Esophagus muscularis mucosa (tissue), 4 donors: ENCODE measurements around the gene COL25A1. TPM values are rescaled to one million over a fixed set of nuclear protein-coding genes. Genes with fewer than 3 reads are reported as not detected.

ENCODE experiments used
- DNase-seq: peaks from one replicate; pipeline ENCODE4 v3.0.0-alpha.2; 2017; ENCODE audit errors: extremely low spot score
- H3K27ac ChIP-seq, 4 donors: fragments of 200-600 bp; sonication (generic); replicated peaks in 1 of 4; 1 replicate in 3 of 4; 2 replicates in 1 of 4; pipeline ENCODE4 v1.5.1; 2016 to 2019; ENCODE audit warnings: mild to moderate bottlenecking in 1 of 4
- H3K27me3 ChIP-seq, 4 donors: fragments of 200-600 bp; sonication (generic); one replicate each; pipeline versions ENCODE4 v1.5.1 to v1.6.0; 2016 to 2019
- H3K36me3 ChIP-seq, 4 donors: fragments of 200-600 bp; sonication (generic); one replicate each; pipeline ENCODE4 v1.5.1; 2016 to 2019
- H3K4me1 ChIP-seq, 4 donors: fragments of 200-600 bp; sonication (generic); one replicate each; pipeline ENCODE4 v1.5.1; 2016 to 2019
- H3K4me3 ChIP-seq, 4 donors: fragments of 200-600 bp; sonication (generic); 1 replicate in 2 of 4; 2 replicates in 2 of 4; pipeline ENCODE4 v1.5.1; 2016 to 2019; ENCODE audit warnings: mild to moderate bottlenecking in 4 of 4, moderate library complexity in 1 of 4
- H3K9me3 ChIP-seq, 4 donors: fragments of 200-600 bp; sonication (generic); 1 replicate in 3 of 4; 2 replicates in 1 of 4; pipeline ENCODE4 v1.5.1; 2016 to 2019
- CTCF ChIP-seq, 3 experiments: fragments of 200-600 bp in 2 of 3; fragments of 450-650 bp in 1 of 3; sonication (generic) in 2 of 3; IDR thresholded peaks; one replicate each; pipeline ENCODE4 v1.5.1; 2017 to 2019; ENCODE audit warnings: antibody characterized with exemption in 3 of 3, mild to moderate bottlenecking in 2 of 3, moderate library complexity in 1 of 3
- EP300 ChIP-seq: sonication (generic); formaldehyde crosslinking; IDR thresholded peaks from one replicate; pipeline ENCODE4 v1.6.1; 2017; ENCODE audit warnings: antibody characterized with exemption
- POLR2A ChIP-seq: fragments of 450-650 bp; IDR thresholded peaks from one replicate; pipeline ENCODE4 v1.6.1; 2017; ENCODE audit warnings: antibody characterized with exemption, moderate library complexity, mild to moderate bottlenecking, low read depth
- POLR2AphosphoS5 ChIP-seq, 2 donors: sonication (generic); formaldehyde crosslinking; IDR thresholded peaks; one replicate each; pipeline ENCODE4 v1.6.1; 2017; ENCODE audit warnings: antibody characterized with exemption in 2 of 2
- WGBS: methylation state at CpG from one replicate; pipeline ENCODE4 v1.1.5; 2018; 5-methylcytosine and 5-hydroxymethylcytosine counted together
- intact Hi-C: fragments of 100-400 bp; cut with DNase I; formaldehyde crosslinking; loops from one replicate; pipeline ENCODE4 v1.15.1; 2023
- total RNA-seq, 4 donors: library from RNA; depleted of rRNA; stranded (reverse); fragments of >200 nt; gene quantifications; one replicate each; pipeline versions ENCODE4 v1.1.0 to v1.2.1, GENCODE V29; 2016

COL25A1 gene
- total RNA-seq, 4 donors from 2014 or later: 1.0 to 3.7 (median 2.0) TPM

DNA sequence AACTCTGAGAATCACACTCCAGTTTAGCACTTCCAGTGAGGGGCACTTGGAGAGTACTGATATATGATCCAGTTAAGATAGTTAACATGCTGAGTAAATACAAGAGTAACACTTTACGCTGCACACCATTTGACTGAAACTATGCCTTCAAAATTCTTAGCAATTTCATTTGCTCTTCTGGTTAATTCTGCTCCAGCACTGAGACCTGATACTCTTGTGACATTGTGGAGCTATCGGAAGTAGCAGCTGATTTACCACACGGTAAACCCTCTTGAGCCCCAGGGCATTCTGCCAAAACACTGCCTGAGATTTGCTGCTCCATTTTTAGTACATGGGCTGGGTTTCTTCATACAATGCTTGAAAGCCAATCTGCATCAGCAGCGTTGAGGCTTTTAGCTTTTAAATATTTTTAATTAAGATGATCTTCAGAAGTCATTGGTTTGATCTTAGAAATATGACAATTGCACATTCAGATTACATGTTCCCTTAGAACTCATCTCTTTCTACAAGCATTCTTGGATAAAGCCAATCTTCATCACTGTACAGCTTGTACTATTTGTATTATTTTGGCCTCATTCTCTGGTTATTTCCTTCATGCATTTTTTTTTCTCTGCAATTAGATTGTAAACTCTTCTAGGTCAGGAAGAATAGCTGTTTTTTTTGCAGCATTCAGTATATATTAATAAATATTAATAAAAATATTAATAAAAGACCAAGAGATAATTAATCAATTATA lies 471.8 kb downstream of the COL25A1 start:
- H3K27me3 ChIP-seq: no peaks in the 10 kb centered on the region
- peaks cover 0 to 7% (median 7%) of the 10 kb centered on the region in 4 donors for H3K4me1 ChIP-seq
- no peak for TF ChIP-seq POLR2A
- no peak for TF ChIP-seq POLR2AphosphoS5 (IDR thresholded peaks at IDR 0.05)
- no peak for TF ChIP-seq EP300
- TF ChIP-seq CTCF (IDR thresholded peaks at IDR 0.05): no peak
- no peaks in the 10 kb centered on the region for H3K36me3 ChIP-seq
- WGBS: 31% methylated on average over 4 of the region's 4 CpGs
- intact Hi-C loops: no loop called here
- H3K4me3 ChIP-seq: no peak overlapping the region
- H3K27ac ChIP-seq: no peak overlapping the region
- H3K9me3 ChIP-seq: no peaks in the 10 kb centered on the region
- DNase-seq: no peak

- Histone ChIP-seq H3K27ac (no peak overlapping the region), H3K4me3 (no peak overlapping the region), H3K36me3 (no peaks in the 10 kb centered on the region), H3K27me3 (no peaks in the 10 kb centered on the region), H3K9me3 (no peaks in the 10 kb centered on the region), H3K4me1 (peaks cover 0 to 7% (median 7%) of the 10 kb centered on the region in 4 donors)
- TF ChIP-seq POLR2AphosphoS5 (IDR thresholded peaks at IDR 0.05) (no peak), EP300 (no peak), CTCF (IDR thresholded peaks at IDR 0.05) (no peak), POLR2A (no peak)
- no peak for DNase-seq
- intact Hi-C loops: no loop called here
- WGBS: 66% methylated on average over 4 of the region's 4 CpGs
Measured at GRCh38 chr4:108829966-108830492, 472.4 kb downstream of the COL25A1 start.

GRCh38 chr4:108828620-108829019 lies 473.8 kb downstream of the COL25A1 start:
- H3K36me3 ChIP-seq: no peaks in the 10 kb centered on the region
- H3K27me3 ChIP-seq: no peaks in the 10 kb centered on the region
- TF ChIP-seq POLR2A (no peak), EP300 (no peak), CTCF (IDR thresholded peaks at IDR 0.05) (no peak), POLR2AphosphoS5 (IDR thresholded peaks at IDR 0.05) (no peak)
- intact Hi-C loops: no loop called here
- peaks cover 0 to 7% (median 7%) of the 10 kb centered on the region in 4 donors for H3K4me1 ChIP-seq
- no peak overlapping the region for H3K4me3 ChIP-seq
- WGBS: 58% methylated on average over 3 of the region's 3 CpGs
- H3K27ac ChIP-seq: no peak overlapping the region
- H3K9me3 ChIP-seq: no peaks in the 10 kb centered on the region
- no peak for DNase-seq

DNA sequence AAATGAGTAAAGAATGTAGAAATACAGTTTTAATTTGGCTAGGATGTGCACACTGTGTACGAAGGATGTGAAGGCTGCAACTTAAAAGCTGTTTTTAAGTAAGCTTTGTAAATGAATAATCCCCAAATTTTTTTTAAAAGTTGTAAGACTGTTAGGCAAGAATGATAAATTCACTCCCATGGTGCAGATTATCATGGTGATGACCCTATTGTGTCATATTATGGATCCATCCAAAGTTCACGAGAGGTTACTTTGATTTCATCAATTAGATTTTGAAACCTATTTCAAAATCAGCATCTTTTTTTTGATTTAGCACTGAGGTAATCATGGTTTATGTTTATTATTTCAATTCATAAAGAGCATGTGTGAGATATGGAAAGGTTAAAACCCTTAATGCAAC lies 476.7 kb downstream of the COL25A1 start:
- no peak overlapping the region for H3K27ac ChIP-seq
- no peaks in the 10 kb centered on the region for H3K36me3 ChIP-seq
- peaks cover 0 to 4% (median 3%) of the 10 kb centered on the region in 4 donors for H3K4me1 ChIP-seq
- intact Hi-C loops: no loop called here
- WGBS: 82% methylated on average over 2 of the region's 2 CpGs
- H3K9me3 ChIP-seq: no peaks in the 10 kb centered on the region
- H3K27me3 ChIP-seq: no peaks in the 10 kb centered on the region
- DNase-seq: no peak
- TF ChIP-seq POLR2AphosphoS5 (IDR thresholded peaks at IDR 0.05): no peak
- no peak for TF ChIP-seq CTCF (IDR thresholded peaks at IDR 0.05)
- TF ChIP-seq POLR2A: no peak
- no peak overlapping the region for H3K4me3 ChIP-seq
